Type B pancreatic cell (in vitro differentiated cells): ENCODE data around the gene ASPDH. TPM values are rescaled to one million over a fixed set of nuclear protein-coding genes. Genes with fewer than 3 reads are reported as not detected.

Experiments
- DNase-seq: peaks from one replicate; pipeline ENCODE4 v3.0.0; 2021; ENCODE audit warnings: mixed read lengths; ENCODE audit not compliant: unreplicated experiment; ENCODE audit errors: extremely low spot score
- H3K27ac Mint-ChIP-seq: 2 replicates; pipeline ENCODE4 v1.8.0; 2021; ENCODE audit warnings: mild to moderate bottlenecking, mixed read lengths
- H3K27me3 Mint-ChIP-seq: 2 replicates; pipeline ENCODE4 v1.8.0; 2021; ENCODE audit warnings: mixed read lengths
- H3K36me3 Mint-ChIP-seq: 2 replicates; pipeline ENCODE4 v1.8.0; 2021; ENCODE audit warnings: mixed read lengths
- H3K4me1 Mint-ChIP-seq: one replicate; pipeline ENCODE4 v1.8.0; 2021; ENCODE audit warnings: mixed read lengths; ENCODE audit not compliant: unreplicated experiment
- H3K4me3 Mint-ChIP-seq: 2 replicates; pipeline ENCODE4 v1.8.0; 2021; ENCODE audit warnings: mild to moderate bottlenecking, mixed read lengths
- H3K9me3 Mint-ChIP-seq: 2 replicates; pipeline ENCODE4 v1.8.0; 2021; ENCODE audit warnings: mixed read lengths
- total RNA-seq: library from RNA; stranded (reverse); gene quantifications from 2 replicates; pipeline ENCODE4 v1.2.1, GENCODE V29; 2021; ENCODE audit warnings: low replicate concordance
- TF ChIP-seq, protein P1 (sequence below): fragments of 200-600 bp; sonication (generic); conservative IDR thresholded peaks from 2 replicates; pipeline ENCODE4 v1.5.0; 2021; ENCODE audit warnings: antibody characterized with exemption, mild to moderate bottlenecking

The ASPDH gene
- total RNA-seq, 1 donor from 2014 or later: not detected

GRCh38 chr19:50558039-50558438 lies 44.3 kb upstream of the ASPDH start:
- Mint-ChIP-seq H3K4me3 (no peak overlapping the region), H3K36me3 (no peaks in the 10 kb centered on the region), H3K27me3 (peaks cover 41% of the 10 kb centered on the region), H3K9me3 (no peaks in the 10 kb centered on the region), H3K27ac (no peak overlapping the region), H3K4me1 (peaks cover 8% of the 10 kb centered on the region)
- DNase-seq: no peak
- TF ChIP-seq, protein P1, sequence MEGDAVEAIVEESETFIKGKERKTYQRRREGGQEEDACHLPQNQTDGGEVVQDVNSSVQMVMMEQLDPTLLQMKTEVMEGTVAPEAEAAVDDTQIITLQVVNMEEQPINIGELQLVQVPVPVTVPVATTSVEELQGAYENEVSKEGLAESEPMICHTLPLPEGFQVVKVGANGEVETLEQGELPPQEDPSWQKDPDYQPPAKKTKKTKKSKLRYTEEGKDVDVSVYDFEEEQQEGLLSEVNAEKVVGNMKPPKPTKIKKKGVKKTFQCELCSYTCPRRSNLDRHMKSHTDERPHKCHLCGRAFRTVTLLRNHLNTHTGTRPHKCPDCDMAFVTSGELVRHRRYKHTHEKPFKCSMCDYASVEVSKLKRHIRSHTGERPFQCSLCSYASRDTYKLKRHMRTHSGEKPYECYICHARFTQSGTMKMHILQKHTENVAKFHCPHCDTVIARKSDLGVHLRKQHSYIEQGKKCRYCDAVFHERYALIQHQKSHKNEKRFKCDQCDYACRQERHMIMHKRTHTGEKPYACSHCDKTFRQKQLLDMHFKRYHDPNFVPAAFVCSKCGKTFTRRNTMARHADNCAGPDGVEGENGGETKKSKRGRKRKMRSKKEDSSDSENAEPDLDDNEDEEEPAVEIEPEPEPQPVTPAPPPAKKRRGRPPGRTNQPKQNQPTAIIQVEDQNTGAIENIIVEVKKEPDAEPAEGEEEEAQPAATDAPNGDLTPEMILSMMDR: no peak

DNA sequence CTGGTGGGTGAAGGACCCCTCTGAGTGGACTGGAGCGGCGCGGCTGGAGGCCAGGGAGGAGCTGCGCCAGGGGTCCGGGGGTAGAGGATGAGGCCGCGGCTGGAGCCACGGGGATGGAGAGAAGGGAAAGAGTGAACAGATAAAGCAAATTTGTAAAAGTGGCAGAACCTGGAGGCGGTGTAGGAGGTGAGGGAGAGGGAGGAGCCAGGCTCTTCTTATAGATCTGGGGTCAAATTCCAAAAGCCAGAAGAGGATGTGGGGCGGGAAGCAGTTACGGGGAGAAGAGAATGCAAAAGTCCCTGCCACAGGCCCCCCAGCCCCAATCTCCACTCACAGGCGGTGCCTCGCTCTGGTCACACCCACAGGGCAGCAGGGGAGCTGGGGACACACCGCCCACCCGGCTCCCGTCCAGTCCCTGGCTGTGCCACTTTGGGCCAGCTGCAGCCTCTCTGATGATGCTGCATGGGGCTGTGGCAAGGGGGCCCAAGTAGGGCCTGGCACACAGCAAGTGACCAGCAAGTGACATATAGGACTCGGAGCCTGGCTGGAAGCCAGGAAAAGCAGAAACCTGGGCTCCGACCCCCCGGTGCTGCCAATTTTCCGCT lies 43.4 kb upstream of the ASPDH start:
- H3K27ac Mint-ChIP-seq: no peak overlapping the region
- TF ChIP-seq, protein P1: no peak
- peaks cover 50% of the 10 kb centered on the region for H3K27me3 Mint-ChIP-seq
- no peak for DNase-seq
- no peaks in the 10 kb centered on the region for H3K9me3 Mint-ChIP-seq
- no peaks in the 10 kb centered on the region for H3K36me3 Mint-ChIP-seq
- peak overlapping the region; percentile 94 for H3K4me3 Mint-ChIP-seq
- peaks cover 11% of the 10 kb centered on the region for H3K4me1 Mint-ChIP-seq

DNA sequence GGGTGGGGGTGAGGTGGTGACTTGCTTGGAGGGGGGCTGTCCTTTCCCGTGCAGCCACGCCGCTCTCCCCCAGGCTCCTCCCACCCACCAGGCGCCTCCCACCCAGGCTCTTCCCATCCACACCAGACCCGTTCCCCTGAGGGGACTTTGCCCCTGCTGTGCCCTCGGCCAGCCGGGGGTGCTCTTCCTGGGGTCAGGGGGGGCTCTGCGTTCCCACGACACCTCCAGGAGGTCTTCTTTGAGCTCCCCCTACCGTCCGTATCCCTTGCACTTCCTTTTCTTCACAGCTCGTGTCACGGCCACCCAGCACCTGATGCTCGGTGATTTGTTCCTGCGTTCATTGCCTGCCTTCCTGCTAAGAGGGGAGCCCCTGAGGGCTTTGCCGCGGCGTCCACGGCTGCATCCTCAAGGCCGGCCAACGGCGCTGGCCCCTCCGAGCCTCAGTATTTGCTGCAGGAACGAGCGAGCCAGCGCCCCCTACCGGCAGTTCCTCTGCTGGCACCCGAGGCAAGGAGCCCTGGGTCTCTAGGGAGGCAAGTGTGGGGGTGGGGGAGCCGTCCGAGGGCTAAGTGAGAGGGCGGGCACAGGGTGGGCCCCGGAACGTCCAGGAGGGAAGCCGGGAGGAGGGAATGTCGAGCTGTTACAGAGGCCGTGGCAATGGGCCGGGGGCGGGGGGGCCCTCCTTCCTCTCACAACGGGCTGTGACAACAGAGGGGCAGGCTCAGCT lies 42.7 kb upstream of the ASPDH start:
- no peaks in the 10 kb centered on the region for H3K9me3 Mint-ChIP-seq
- TF ChIP-seq, protein P1: peak; percentile 96
- H3K27me3 Mint-ChIP-seq: peaks cover 56% of the 10 kb centered on the region
- DNase-seq: peak; percentile 93
- H3K4me3 Mint-ChIP-seq: peak overlapping the region; percentile 94
- H3K4me1 Mint-ChIP-seq: peaks cover 12% of the 10 kb centered on the region
- peak overlapping the region; percentile 68 for H3K27ac Mint-ChIP-seq
- no peaks in the 10 kb centered on the region for H3K36me3 Mint-ChIP-seq

GRCh38 chr19:50555450-50556281 lies 42.0 kb upstream of the ASPDH start:
- H3K4me3 Mint-ChIP-seq: peak overlapping the region; percentile 94
- TF ChIP-seq, protein P1: no peak
- H3K27ac Mint-ChIP-seq: no peak overlapping the region
- peaks cover 12% of the 10 kb centered on the region for H3K4me1 Mint-ChIP-seq
- no peaks in the 10 kb centered on the region for H3K9me3 Mint-ChIP-seq
- no peaks in the 10 kb centered on the region for H3K36me3 Mint-ChIP-seq
- H3K27me3 Mint-ChIP-seq: peaks cover 55% of the 10 kb centered on the region
- no peak for DNase-seq

DNA sequence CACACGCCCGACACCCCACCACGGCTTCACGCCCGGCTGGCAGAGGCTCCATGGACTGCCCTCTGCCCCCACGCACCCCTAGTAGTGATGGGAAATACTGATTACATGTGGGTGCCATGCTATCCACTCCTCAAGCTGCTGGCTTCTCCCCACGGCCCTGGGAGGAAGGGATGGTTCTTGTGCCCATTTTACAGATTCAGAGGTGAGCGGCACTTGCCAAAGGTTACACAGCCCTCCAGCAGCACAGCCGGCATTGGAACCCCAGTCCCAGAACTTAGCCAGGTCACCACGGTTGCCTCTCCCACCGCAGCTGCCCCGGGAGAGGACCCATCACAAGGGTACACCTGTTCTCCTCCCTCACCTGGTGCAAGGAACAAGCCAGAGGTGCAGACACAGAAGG lies 41.3 kb upstream of the ASPDH start:
- H3K36me3 Mint-ChIP-seq: no peaks in the 10 kb centered on the region
- H3K27me3 Mint-ChIP-seq: peaks cover 61% of the 10 kb centered on the region
- H3K27ac Mint-ChIP-seq: no peak overlapping the region
- TF ChIP-seq, protein P1: no peak
- no peaks in the 10 kb centered on the region for H3K9me3 Mint-ChIP-seq
- DNase-seq: no peak
- H3K4me3 Mint-ChIP-seq: peak overlapping the region; percentile 63
- peaks cover 12% of the 10 kb centered on the region for H3K4me1 Mint-ChIP-seq
